Measurements from ENCODE around the gene GPX5.
"Not testable (repeated sequence)": the region's sequence is repeated elsewhere in the genome, so short reads cannot be mapped to it uniquely, and the experiment has no call there.

Gene GPX5
- 0 reads per million in 3 experiments for total RNA-seq

GRCh38 chr6:28525496-28526039, at the start of gene GPX5:
Gene GPX5 (plus strand): TSS chr6:28525881. CDS start chr6:28526014, 133 bp downstream.
- no peak for DNase-seq

- DNase-seq = no peak
Observed at GRCh38 chr6:28478518-28478917, 47.2 kb upstream of the GPX5 start.

GRCh38 chr6:28480253-28480932, 45.3 kb upstream of the GPX5 start:
- DNase-seq = no peak

GRCh38 chr6:28485482-28485881, 40.2 kb upstream of the GPX5 start:
- no peak for DNase-seq

GRCh38 chr6:28486533-28486932, 39.1 kb upstream of the GPX5 start:
- DNase-seq = no peak

GRCh38 chr6:28486988-28487742, 38.5 kb upstream of the GPX5 start:
- DNase-seq = no peak

- no peak for DNase-seq
Observed at GRCh38 chr6:28488916-28489365, 36.7 kb upstream of the GPX5 start.

- no peak for DNase-seq
Observed at GRCh38 chr6:28489366-28490204, 36.1 kb upstream of the GPX5 start.

GRCh38 chr6:28490205-28490890, 35.3 kb upstream of the GPX5 start:
- no peak for DNase-seq

GRCh38 chr6:28491984-28492317, 33.7 kb upstream of the GPX5 start:
- DNase-seq = no peak

GRCh38 chr6:28496099-28496779, 29.4 kb upstream of the GPX5 start:
- no peak for DNase-seq

- no peak for DNase-seq
Observed at GRCh38 chr6:28497306-28497705, 28.4 kb upstream of the GPX5 start.

GRCh38 chr6:28497893-28498292, 27.8 kb upstream of the GPX5 start:
- no peak for DNase-seq

- no peak for DNase-seq
Observed at GRCh38 chr6:28501259-28501658, 24.4 kb upstream of the GPX5 start.

GRCh38 chr6:28502136-28502535, 23.5 kb upstream of the GPX5 start:
- not testable (repeated sequence) for DNase-seq

GRCh38 chr6:28502709-28503305, 22.9 kb upstream of the GPX5 start:
- DNase-seq = not testable (repeated sequence)

- DNase-seq = no peak
Observed at GRCh38 chr6:28505733-28506132, 19.9 kb upstream of the GPX5 start.

GRCh38 chr6:28506807-28507475, 18.7 kb upstream of the GPX5 start:
- DNase-seq = no peak

- DNase-seq = no peak
Observed at GRCh38 chr6:28511628-28512300, 13.9 kb upstream of the GPX5 start.

- DNase-seq = not testable (repeated sequence)
Observed at GRCh38 chr6:28512387-28512786, 13.3 kb upstream of the GPX5 start.

Data from central memory CD4-positive, alpha-beta T cell (primary cell).